ENCODE results near the gene SYCP2L.

DNA sequence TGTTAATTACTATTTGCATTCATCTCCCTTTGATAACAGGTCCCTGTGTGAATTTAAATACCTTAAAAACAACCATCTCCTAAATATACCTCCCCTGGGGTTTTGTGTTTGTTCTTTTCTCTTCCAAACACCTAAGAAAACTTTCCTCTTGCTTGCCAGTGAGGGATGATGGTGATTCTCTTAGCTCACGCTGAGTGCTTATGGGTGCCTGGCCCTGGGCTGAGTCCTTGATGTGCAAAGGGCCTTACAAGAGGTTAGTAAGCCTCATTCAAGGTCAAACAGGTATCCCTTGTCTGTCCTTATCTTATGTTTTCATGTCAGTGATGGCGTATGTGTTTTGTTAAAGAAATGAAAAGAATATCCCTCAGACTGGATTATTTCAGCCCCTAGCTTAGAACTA lies 76.3 kb downstream of the SYCP2L start:
- TF ChIP-seq, protein P1, sequence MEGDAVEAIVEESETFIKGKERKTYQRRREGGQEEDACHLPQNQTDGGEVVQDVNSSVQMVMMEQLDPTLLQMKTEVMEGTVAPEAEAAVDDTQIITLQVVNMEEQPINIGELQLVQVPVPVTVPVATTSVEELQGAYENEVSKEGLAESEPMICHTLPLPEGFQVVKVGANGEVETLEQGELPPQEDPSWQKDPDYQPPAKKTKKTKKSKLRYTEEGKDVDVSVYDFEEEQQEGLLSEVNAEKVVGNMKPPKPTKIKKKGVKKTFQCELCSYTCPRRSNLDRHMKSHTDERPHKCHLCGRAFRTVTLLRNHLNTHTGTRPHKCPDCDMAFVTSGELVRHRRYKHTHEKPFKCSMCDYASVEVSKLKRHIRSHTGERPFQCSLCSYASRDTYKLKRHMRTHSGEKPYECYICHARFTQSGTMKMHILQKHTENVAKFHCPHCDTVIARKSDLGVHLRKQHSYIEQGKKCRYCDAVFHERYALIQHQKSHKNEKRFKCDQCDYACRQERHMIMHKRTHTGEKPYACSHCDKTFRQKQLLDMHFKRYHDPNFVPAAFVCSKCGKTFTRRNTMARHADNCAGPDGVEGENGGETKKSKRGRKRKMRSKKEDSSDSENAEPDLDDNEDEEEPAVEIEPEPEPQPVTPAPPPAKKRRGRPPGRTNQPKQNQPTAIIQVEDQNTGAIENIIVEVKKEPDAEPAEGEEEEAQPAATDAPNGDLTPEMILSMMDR (IDR thresholded peaks at IDR 0.05; ENCODE audit: insufficient read depth, low read length): no peak
- TF ChIP-seq POLR2AphosphoS5 (IDR thresholded peaks at IDR 0.05; ENCODE audit: low read depth) (no peak), REST (IDR thresholded peaks at IDR 0.05; ENCODE audit: insufficient replicate concordance, low read depth) (no peak), SPI1 (IDR thresholded peaks at IDR 0.05; ENCODE audit: borderline replicate concordance, low read depth) (no peak)
